Suprapubic skin (tissue), 4 donors: ENCODE measurements around the gene GNAI2. TPM values are rescaled to one million over a fixed set of nuclear protein-coding genes. Genes with fewer than 3 reads are reported as not detected.

Experiments
- DNase-seq, 2 donors: peaks; one replicate each; pipeline ENCODE4 v3.0.0-alpha.2; 2019; ENCODE audit warnings: low spot score in 2 of 2
- H3K27ac ChIP-seq: fragments of 200-600 bp; sonication (generic); one replicate; pipeline ENCODE4 v1.5.1; 2019
- H3K27me3 ChIP-seq: fragments of 200-600 bp; sonication (generic); one replicate; pipeline ENCODE4 v1.5.1; 2019
- H3K36me3 ChIP-seq: fragments of 200-600 bp; sonication (generic); one replicate; pipeline ENCODE4 v1.5.1; 2019
- H3K4me1 ChIP-seq: fragments of 200-600 bp; sonication (generic); one replicate; pipeline ENCODE4 v1.5.1; 2019
- H3K4me3 ChIP-seq: fragments of 200-600 bp; sonication (generic); one replicate; pipeline ENCODE4 v1.5.1; 2019; ENCODE audit warnings: mild to moderate bottlenecking
- H3K9me3 ChIP-seq: fragments of 200-600 bp; sonication (generic); one replicate; pipeline ENCODE4 v1.5.1; 2019
- EP300 ChIP-seq: sonication (generic); formaldehyde crosslinking; IDR thresholded peaks from one replicate; pipeline ENCODE4 v1.6.1; 2017; ENCODE audit warnings: antibody characterized with exemption
- POLR2A ChIP-seq, 2 donors: fragments of 450-650 bp; IDR thresholded peaks; one replicate each; pipeline ENCODE4 v1.6.1; 2017; ENCODE audit warnings: antibody characterized with exemption in 2 of 2, mild to moderate bottlenecking in 2 of 2, moderate library complexity in 2 of 2
- POLR2AphosphoS5 ChIP-seq, 3 donors: sonication (generic); formaldehyde crosslinking; IDR thresholded peaks; one replicate each; pipeline ENCODE4 v1.6.1; 2017; ENCODE audit warnings: antibody characterized with exemption in 3 of 3
- WGBS: methylation state at CpG from one replicate; pipeline ENCODE4 v1.1.5; 2018; 5-methylcytosine and 5-hydroxymethylcytosine counted together
- total RNA-seq, 4 donors: library from RNA; depleted of rRNA; stranded (reverse); fragments of >200 nt; gene quantifications; one replicate each; pipeline ENCODE4 v1.1.0, GENCODE V29; 2016
- TF ChIP-seq, protein P1 (sequence below), 2 donors: fragments of 200-600 bp in 1 of 2; fragments of 450-650 bp in 1 of 2; sonication (generic) in 1 of 2; IDR thresholded peaks; one replicate each; pipeline ENCODE4 v1.5.1; 2016 to 2019; ENCODE audit warnings: antibody characterized with exemption in 2 of 2, mild to moderate bottlenecking in 1 of 2, moderate library complexity in 1 of 2

GNAI2 gene
- total RNA-seq, 4 donors from 2014 or later = 70.9 to 91.3 (median 76.7) TPM

DNA sequence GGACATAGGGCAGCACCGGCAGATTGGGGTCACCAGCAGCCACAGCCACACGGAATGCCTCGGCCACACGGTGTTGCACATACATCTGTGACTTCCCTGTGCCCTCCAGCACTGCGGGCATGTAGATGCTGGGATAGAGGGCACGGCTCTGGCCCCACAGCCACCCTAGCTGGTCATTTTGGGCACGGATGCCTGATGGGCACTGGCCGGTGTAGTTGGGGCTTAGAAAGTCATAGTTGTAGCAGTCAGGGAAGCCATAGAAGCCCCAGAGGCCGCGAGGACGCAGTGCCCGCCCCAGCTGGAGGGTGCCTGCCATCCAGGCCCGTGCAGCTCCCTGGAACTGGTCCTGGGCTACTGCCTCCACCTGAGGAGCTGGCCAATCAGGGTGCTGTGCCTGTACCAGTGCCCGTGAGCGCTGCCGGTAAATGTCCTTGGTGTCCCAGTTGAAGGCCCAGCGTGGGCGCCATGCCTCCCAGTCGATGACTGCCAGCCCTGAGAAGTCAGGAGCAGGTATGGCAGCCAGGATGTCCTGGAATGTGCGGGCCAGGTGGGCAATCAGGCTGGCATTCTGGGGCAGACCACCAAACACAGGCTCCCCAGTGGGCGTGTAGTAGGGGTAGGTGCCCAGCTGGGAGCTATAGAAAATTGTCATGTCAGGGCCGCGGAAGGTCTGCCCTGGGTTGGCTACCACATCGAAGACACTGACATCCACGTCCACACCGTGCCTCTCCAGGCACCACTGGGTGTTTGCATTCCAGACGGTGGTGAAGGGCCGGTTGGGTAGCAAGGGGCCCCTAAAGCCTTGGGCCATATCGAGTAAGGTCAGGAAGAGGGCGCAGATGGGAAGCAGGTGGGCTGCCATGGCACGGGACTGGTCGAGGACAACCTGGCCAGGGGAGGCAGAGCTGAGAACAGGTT is 66.3 kb downstream of the GNAI2 start:
- no peak overlapping the region for H3K27ac ChIP-seq
- H3K27me3 ChIP-seq = no peaks in the 10 kb centered on the region
- H3K4me1 ChIP-seq = peaks cover 47% of the 10 kb centered on the region
- no peak for TF ChIP-seq POLR2AphosphoS5 (IDR thresholded peaks at IDR 0.05)
- TF ChIP-seq EP300 = no peak
- TF ChIP-seq POLR2A (IDR thresholded peaks at IDR 0.05) = no peak
- TF ChIP-seq, protein P1, sequence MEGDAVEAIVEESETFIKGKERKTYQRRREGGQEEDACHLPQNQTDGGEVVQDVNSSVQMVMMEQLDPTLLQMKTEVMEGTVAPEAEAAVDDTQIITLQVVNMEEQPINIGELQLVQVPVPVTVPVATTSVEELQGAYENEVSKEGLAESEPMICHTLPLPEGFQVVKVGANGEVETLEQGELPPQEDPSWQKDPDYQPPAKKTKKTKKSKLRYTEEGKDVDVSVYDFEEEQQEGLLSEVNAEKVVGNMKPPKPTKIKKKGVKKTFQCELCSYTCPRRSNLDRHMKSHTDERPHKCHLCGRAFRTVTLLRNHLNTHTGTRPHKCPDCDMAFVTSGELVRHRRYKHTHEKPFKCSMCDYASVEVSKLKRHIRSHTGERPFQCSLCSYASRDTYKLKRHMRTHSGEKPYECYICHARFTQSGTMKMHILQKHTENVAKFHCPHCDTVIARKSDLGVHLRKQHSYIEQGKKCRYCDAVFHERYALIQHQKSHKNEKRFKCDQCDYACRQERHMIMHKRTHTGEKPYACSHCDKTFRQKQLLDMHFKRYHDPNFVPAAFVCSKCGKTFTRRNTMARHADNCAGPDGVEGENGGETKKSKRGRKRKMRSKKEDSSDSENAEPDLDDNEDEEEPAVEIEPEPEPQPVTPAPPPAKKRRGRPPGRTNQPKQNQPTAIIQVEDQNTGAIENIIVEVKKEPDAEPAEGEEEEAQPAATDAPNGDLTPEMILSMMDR (IDR thresholded peaks at IDR 0.05) = no peak
- no peak overlapping the region for H3K4me3 ChIP-seq
- H3K36me3 ChIP-seq = no peaks in the 10 kb centered on the region
- DNase-seq = peak in 1 of 2 donors; percentile 71
- 78% methylated on average over 23 of the region's 32 CpGs for WGBS
- no peaks in the 10 kb centered on the region for H3K9me3 ChIP-seq

DNA sequence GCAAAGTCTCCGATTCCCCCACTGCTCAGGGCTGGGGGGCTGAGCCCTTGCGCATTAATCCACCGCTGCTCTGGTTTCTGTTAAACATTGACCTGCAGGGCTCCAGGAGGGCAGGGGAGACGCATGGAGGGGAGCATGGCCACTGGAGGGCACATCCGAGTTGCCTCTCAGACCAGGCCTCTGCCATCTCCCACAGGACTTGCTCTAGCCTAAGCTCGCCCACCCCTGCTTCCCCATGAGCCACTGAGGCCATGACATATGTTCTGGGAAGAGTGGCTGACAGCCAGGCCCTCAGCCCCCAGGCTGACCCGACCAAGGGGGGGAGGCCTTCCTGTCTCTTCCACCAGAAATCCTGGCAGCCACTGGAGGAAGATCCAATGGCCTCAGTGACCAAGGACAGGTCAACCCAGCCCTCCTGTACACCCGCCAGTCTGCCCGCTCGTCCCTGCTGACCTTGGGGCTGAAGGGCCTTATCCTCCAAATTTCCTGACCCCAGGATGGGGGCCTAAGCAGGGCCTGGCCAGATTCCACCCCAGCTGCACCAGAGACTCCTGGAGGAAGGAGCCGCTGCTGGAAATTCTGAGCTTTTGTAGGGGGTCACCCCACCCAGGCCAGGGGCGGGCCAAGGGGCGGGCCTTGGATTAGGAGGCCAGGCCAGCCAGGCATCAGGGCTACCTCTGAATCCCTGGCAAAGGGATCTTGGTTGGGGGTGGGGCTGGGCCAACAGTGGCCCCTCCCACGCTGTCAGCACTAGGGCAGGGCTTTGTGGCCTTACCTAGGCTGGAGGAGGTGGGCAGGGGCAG is 67.2 kb downstream of the GNAI2 start, which contains the start of gene HYAL1:
Gene HYAL1 (minus strand): TSS at position 562 of the 803 bp plus-strand sequence. CDS start 618 bp downstream, outside the sequence.
- H3K4me3 ChIP-seq = no peak within 1 kb of the TSS
- H3K27me3 ChIP-seq = no peaks in the 10 kb centered on the region
- peaks cover 41% of the 10 kb centered on the region for H3K4me1 ChIP-seq
- WGBS = 53% methylated on average over 6 of the region's 14 CpGs
- no peaks in the 10 kb centered on the region for H3K36me3 ChIP-seq
- no peak for TF ChIP-seq EP300
- no peak for TF ChIP-seq POLR2A (IDR thresholded peaks at IDR 0.05)
- TF ChIP-seq POLR2AphosphoS5 (IDR thresholded peaks at IDR 0.05) = no peak
- TF ChIP-seq, protein P1 (IDR thresholded peaks at IDR 0.05) = no peak
- H3K9me3 ChIP-seq = no peaks in the 10 kb centered on the region
- DNase-seq = peak in 1 of 2 donors; percentile 87
- H3K27ac ChIP-seq = peak within 1 kb of the TSS; percentile 7

DNA sequence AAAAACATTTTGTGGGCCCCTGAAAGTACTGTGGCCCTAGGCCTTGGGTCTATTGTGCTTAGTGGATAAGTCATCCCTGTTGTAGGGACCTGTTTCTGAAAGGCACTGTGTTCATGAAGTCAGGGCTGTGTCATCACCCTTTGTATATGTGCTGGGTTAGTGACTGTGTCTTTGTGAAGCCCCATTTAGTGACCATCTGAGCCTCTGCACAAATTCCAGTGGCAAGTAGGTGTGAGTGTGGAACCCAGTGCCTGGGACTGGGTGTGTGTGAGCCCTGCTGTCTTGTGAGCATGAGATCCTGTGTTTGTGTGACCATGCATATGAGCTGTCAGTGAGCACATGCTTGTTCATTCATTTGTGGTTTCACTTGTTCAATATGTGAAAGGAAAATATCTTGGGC is 68.6 kb downstream of the GNAI2 start:
- Histone ChIP-seq H3K27me3 (no peaks in the 10 kb centered on the region), H3K27ac (no peak overlapping the region), H3K9me3 (no peaks in the 10 kb centered on the region), H3K36me3 (no peaks in the 10 kb centered on the region), H3K4me1 (peaks cover 32% of the 10 kb centered on the region), H3K4me3 (no peak overlapping the region)
- TF ChIP-seq, protein P1 (IDR thresholded peaks at IDR 0.05) = no peak
- no peak for TF ChIP-seq POLR2AphosphoS5 (IDR thresholded peaks at IDR 0.05)
- TF ChIP-seq POLR2A (IDR thresholded peaks at IDR 0.05) = no peak
- no peak for TF ChIP-seq EP300
- DNase-seq = no peak

Other genes starting within 250 kb of the GNAI2 start
- 100 to 1,000 TPM; 129 to 681 (median 208) TPM for gene RBM5, start 147.3 kb upstream of the GNAI2 start, total RNA-seq
- gene SEMA3F, start 80.9 kb upstream of the GNAI2 start, total RNA-seq = 100 to 1,000 TPM; 123 to 188 (median 130) TPM
- under 1 TPM in 1 of 4 donors, not detected in 3; 0.64 TPM for gene GNAT1, start 44.6 kb upstream of the GNAI2 start, total RNA-seq
- 1 to 10 TPM in 2 of 4 donors, under 1 TPM in 2; 0.25 to 2.2 (median 1.00) TPM for gene SLC38A3, start 30.9 kb upstream of the GNAI2 start, total RNA-seq
- gene SEMA3B, start 32.9 kb downstream of the GNAI2 start, total RNA-seq = 1 to 10 TPM; 2.9 to 5.2 (median 4.1) TPM
- gene LSMEM2, start 42.9 kb downstream of the GNAI2 start, total RNA-seq = under 1 TPM in 1 of 4 donors, not detected in 3; 0.30 TPM
- 10 to 100 TPM; 56.3 to 84.9 (median 75.2) TPM for gene IFRD2, start 56.2 kb downstream of the GNAI2 start, total RNA-seq
- 1 to 10 TPM; 2.5 to 7.8 (median 6.1) TPM for gene HYAL3, start 63.2 kb downstream of the GNAI2 start, total RNA-seq
- 10 to 100 TPM; 19.5 to 23.4 (median 20.3) TPM for gene NAA80, start 63.2 kb downstream of the GNAI2 start, total RNA-seq
- 10 to 100 TPM; 19.5 to 31.0 (median 27.4) TPM for gene HYAL1, start 67.4 kb downstream of the GNAI2 start, total RNA-seq
- 10 to 100 TPM; 47.7 to 87.0 (median 80.3) TPM for gene HYAL2, start 86.5 kb downstream of the GNAI2 start, total RNA-seq
- gene TUSC2, start 92.0 kb downstream of the GNAI2 start, total RNA-seq = 10 to 100 TPM; 12.8 to 21.7 (median 17.4) TPM
- 10 to 100 TPM; 33.9 to 63.3 (median 39.7) TPM for gene RASSF1, start 104.6 kb downstream of the GNAI2 start, total RNA-seq
- 1 to 10 TPM in 3 of 4 donors, not detected in 1; 1.6 to 4.7 (median 1.9) TPM for gene ZMYND10, start 109.5 kb downstream of the GNAI2 start, total RNA-seq
- 10 to 100 TPM; 16.5 to 35.6 (median 26.0) TPM for gene NPRL2, start 114.6 kb downstream of the GNAI2 start, total RNA-seq
- 10 to 100 TPM; 12.8 to 29.8 (median 17.9) TPM for gene CYB561D2, start 114.7 kb downstream of the GNAI2 start, total RNA-seq
- 10 to 100 TPM; 60.7 to 85.3 (median 70.2) TPM for gene TMEM115, start 123.3 kb downstream of the GNAI2 start, total RNA-seq